Neuronal stem cell (in vitro differentiated cells): ENCODE measurements around the gene BCR.

Experiments used
- DNase-seq: peaks from one replicate; pipeline ENCODE4 v3.0.0-alpha.2; 2013; ENCODE audit warnings: low spot score
- H2AFZ ChIP-seq: one replicate; pipeline ENCODE4 v1.6.1; 2013; ENCODE audit warnings: mild to moderate bottlenecking, low read length, inconsistent platforms
- H2AK5ac ChIP-seq: 2 replicates; pipeline ENCODE4 v1.6.1; 2013; ENCODE audit warnings: low read depth, mild to moderate bottlenecking, inconsistent platforms, low read length, moderate library complexity, mixed read lengths
- H2BK120ac ChIP-seq: 2 replicates; pipeline ENCODE4 v1.6.1; 2013; ENCODE audit warnings: low read depth, mild to moderate bottlenecking, inconsistent platforms, low read length, moderate library complexity, mixed read lengths
- H2BK12ac ChIP-seq: one replicate; pipeline ENCODE4 v1.6.1; 2013; ENCODE audit warnings: low read length, inconsistent platforms
- H2BK15ac ChIP-seq: 2 replicates; pipeline ENCODE4 v1.6.1; 2013; ENCODE audit warnings: mild to moderate bottlenecking, low read length, inconsistent platforms, mixed read lengths
- H2BK5ac ChIP-seq: one replicate; pipeline ENCODE4 v1.6.1; 2013; ENCODE audit warnings: inconsistent platforms, mild to moderate bottlenecking, low read length, moderate library complexity
- H3K14ac ChIP-seq: one replicate; pipeline ENCODE4 v1.6.1; 2013; ENCODE audit warnings: low read length, inconsistent platforms
- H3K18ac ChIP-seq: 2 replicates; pipeline ENCODE4 v1.6.1; 2013; ENCODE audit warnings: low read length, inconsistent platforms
- H3K23ac ChIP-seq: 2 replicates; pipeline ENCODE4 v1.6.1; 2013; ENCODE audit warnings: low read depth, mild to moderate bottlenecking, mixed read lengths, low read length, inconsistent platforms; ENCODE audit not compliant: poor library complexity
- H3K27ac ChIP-seq: replicated peaks from 3 replicates; pipeline ENCODE4 v1.5.1; 2013; ENCODE audit warnings: low read length, inconsistent platforms
- H3K27me3 ChIP-seq, 3 experiments: 2 replicates each; pipeline ENCODE4 v1.6.1; 2013; ENCODE audit warnings: low read length in 3 of 3, mild to moderate bottlenecking in 2 of 3, inconsistent platforms in 1 of 3, low read depth in 1 of 3, mixed read lengths in 1 of 3, moderate library complexity in 1 of 3; ENCODE audit not compliant: control insufficient read depth in 3 of 3, insufficient read depth in 3 of 3
- H3K36me3 ChIP-seq, 2 donors: replicated peaks in 1 of 2; 2 replicates each; pipeline ENCODE4 v1.6.1; 2013; ENCODE audit warnings: low read length in 2 of 2; ENCODE audit not compliant: control insufficient read depth in 2 of 2, insufficient read depth in 2 of 2
- H3K4ac ChIP-seq: 2 replicates; pipeline ENCODE4 v1.6.1; 2013; ENCODE audit warnings: inconsistent platforms, mild to moderate bottlenecking, low read length, moderate library complexity
- H3K4me1 ChIP-seq, 2 donors: 1 replicate in 1 of 2; 2 replicates in 1 of 2; pipeline ENCODE4 v1.6.1; 2013; ENCODE audit warnings: low read length in 2 of 2, low read depth in 1 of 2; ENCODE audit not compliant: control insufficient read depth in 2 of 2, insufficient read depth in 1 of 2
- H3K4me2 ChIP-seq: one replicate; pipeline ENCODE4 v1.6.1; 2013; ENCODE audit warnings: mild to moderate bottlenecking, low read length, inconsistent platforms; ENCODE audit not compliant: insufficient read depth, poor library complexity, severe bottlenecking
- H3K4me3 ChIP-seq, 2 donors: 2 replicates each; pipeline ENCODE4 v1.5.1; 2013; ENCODE audit warnings: low read length in 2 of 2, mild to moderate bottlenecking in 2 of 2, inconsistent platforms in 1 of 2, moderate library complexity in 1 of 2
- H3K79me1 ChIP-seq: one replicate; pipeline ENCODE4 v1.6.1; 2013; ENCODE audit warnings: low read depth, mild to moderate bottlenecking, inconsistent platforms, low read length, moderate library complexity
- H3K9ac ChIP-seq: one replicate; pipeline ENCODE4 v1.6.1; 2013; ENCODE audit warnings: mild to moderate bottlenecking, low read depth, low read length, inconsistent platforms; ENCODE audit not compliant: poor library complexity
- H3K9me3 ChIP-seq, 2 donors: replicated peaks in 1 of 2; 2 replicates each; pipeline versions ENCODE3 to v1.6.1; 2013; ENCODE audit warnings: low read length in 2 of 2, mild to moderate bottlenecking in 2 of 2, inconsistent platforms in 1 of 2, low read depth in 1 of 2, mixed read lengths in 1 of 2, moderate library complexity in 1 of 2; ENCODE audit not compliant: control insufficient read depth in 2 of 2, insufficient read depth in 1 of 2
- H4K8ac ChIP-seq: one replicate; pipeline ENCODE4 v1.6.1; 2013; ENCODE audit warnings: low read depth, mild to moderate bottlenecking, inconsistent platforms, low read length, moderate library complexity
- H4K91ac ChIP-seq: one replicate; pipeline ENCODE4 v1.6.1; 2013; ENCODE audit warnings: low read length, low read depth, mild to moderate bottlenecking, inconsistent platforms; ENCODE audit not compliant: poor library complexity
- WGBS, 2 donors: extraction: QIAGEN DNeasy Blood & Tissue Kit; methylation state at CpG; one replicate each; pipeline ENCODE4 v1.1.7; 2013; ENCODE audit warnings: missing lambda C conversion rate in 2 of 2, mixed read lengths in 1 of 2; ENCODE audit not compliant: insufficient read length in 2 of 2, insufficient replicate concordance in 1 of 2; ENCODE audit errors: extremely low coverage in 2 of 2; 5-methylcytosine and 5-hydroxymethylcytosine counted together

The BCR gene

DNA sequence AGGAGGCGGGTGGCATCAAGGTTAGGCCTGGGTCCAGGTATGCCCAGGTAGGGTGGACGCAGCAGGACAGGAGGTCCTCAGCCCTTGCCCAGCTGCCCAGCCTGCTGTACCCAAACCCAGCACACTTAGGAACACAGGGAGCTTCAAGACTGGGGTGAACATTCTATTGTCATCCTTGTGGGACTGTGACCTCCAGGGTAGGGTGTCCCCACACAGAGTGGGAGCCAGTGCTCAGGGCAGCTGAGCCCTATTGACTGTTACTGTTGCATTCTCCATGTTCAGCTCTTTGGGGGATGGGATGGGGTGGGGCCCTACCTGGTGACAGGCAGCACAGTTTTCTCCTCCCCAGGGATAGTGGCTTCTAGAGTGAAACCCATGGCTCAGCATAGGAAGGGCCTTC is 106.0 kb downstream of the BCR start:
- Histone ChIP-seq H2BK12ac (no peak overlapping the region), H3K27ac (no peak overlapping the region), H2AFZ (no peak overlapping the region), H3K4me1 (peaks cover 3 to 7% of the 10 kb centered on the region in 2 donors), H3K79me1 (peaks cover 4% of the 10 kb centered on the region), H3K18ac (no peak overlapping the region), H3K14ac (no peak overlapping the region), H2AK5ac (no peak overlapping the region), H3K4me2 (no peak overlapping the region), H3K4ac (no peak overlapping the region), H3K23ac (peak overlapping the region; percentile 86), H3K27me3 (no peaks in the 10 kb centered on the region), H3K9ac (peak overlapping the region; percentile 12), H3K4me3 (no peak overlapping the region), H4K91ac (no peak overlapping the region), H2BK15ac (no peak overlapping the region), H3K9me3 (no peaks in the 10 kb centered on the region), H4K8ac (no peak overlapping the region), H2BK5ac (peak overlapping the region; percentile 76), H2BK120ac (no peak overlapping the region), H3K36me3 (peaks cover 42 to 90% of the 10 kb centered on the region in 2 donors)
- no CpG with 5 or more reads among the region's 2 CpGs for WGBS, 2 donors
- no peak for DNase-seq

DNA sequence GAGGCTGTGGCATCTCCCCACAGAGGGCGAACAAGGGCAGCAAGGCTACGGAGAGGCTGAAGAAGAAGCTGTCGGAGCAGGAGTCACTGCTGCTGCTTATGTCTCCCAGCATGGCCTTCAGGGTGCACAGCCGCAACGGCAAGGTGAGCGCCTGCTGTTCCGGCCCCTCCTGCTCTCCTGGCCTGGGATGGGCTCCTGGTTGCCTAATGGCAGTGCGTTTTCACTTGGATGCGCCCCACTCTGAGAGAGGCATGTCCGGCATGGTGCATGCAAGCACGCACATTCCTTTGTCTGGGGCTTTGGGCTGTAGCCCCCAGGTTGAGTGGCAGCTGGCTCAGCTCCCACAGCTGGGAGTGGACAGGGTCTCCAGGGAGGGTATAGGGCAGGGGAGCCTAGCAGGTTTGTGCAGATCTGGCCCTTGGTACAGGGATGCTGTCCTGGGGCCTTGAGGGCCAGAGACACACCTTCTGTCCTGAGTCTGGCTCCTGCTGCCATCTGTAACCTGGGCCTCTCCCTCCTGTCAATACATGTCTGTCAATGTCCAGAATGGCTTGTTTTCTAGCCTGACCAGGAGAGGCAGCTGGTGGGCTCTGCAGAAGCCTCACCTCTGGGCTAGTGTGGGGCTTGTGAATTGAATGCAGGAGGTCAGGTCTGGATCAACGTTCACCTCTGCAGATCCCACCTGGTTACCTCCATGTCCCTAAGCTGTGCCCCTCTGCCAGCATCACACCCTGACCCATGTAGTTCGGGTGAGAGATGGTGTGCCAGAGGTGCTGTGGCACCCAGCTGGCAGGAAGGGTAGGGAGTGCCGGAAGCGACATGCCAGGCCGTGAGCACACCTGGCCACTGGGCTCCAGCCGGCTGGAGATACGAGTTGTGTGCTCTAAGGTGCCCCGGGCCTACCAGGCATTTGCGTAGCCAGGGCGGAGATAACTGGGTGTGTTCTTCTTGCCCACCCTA is 107.1 kb downstream of the BCR start:
- peaks cover 0 to 3% of the 10 kb centered on the region in 2 donors for H3K4me1 ChIP-seq
- H3K4ac ChIP-seq, result no peak overlapping the region
- H3K4me3 ChIP-seq, result no peak overlapping the region
- H4K8ac ChIP-seq, result peak overlapping the region; percentile 77
- H3K23ac ChIP-seq, result peak overlapping the region; percentile 92
- H3K9me3 ChIP-seq, result no peaks in the 10 kb centered on the region
- H3K9ac ChIP-seq, result peak overlapping the region; percentile 36
- no peak overlapping the region for H2AK5ac ChIP-seq
- no peak overlapping the region for H2BK12ac ChIP-seq
- peaks cover 46 to 96% of the 10 kb centered on the region in 2 donors for H3K36me3 ChIP-seq
- H3K79me1 ChIP-seq, result peaks cover 4% of the 10 kb centered on the region
- H2BK5ac ChIP-seq, result peak overlapping the region; percentile 76
- no peak overlapping the region for H3K4me2 ChIP-seq
- H2BK15ac ChIP-seq, result no peak overlapping the region
- H3K18ac ChIP-seq, result no peak overlapping the region
- no peak for DNase-seq
- no CpG with 5 or more reads among the region's 21 CpGs for WGBS, 2 donors
- no peak overlapping the region for H3K14ac ChIP-seq
- H2AFZ ChIP-seq, result no peak overlapping the region
- H3K27ac ChIP-seq, result no peak overlapping the region
- H2BK120ac ChIP-seq, result no peak overlapping the region
- no peaks in the 10 kb centered on the region for H3K27me3 ChIP-seq
- peak overlapping the region; percentile 62 for H4K91ac ChIP-seq

DNA sequence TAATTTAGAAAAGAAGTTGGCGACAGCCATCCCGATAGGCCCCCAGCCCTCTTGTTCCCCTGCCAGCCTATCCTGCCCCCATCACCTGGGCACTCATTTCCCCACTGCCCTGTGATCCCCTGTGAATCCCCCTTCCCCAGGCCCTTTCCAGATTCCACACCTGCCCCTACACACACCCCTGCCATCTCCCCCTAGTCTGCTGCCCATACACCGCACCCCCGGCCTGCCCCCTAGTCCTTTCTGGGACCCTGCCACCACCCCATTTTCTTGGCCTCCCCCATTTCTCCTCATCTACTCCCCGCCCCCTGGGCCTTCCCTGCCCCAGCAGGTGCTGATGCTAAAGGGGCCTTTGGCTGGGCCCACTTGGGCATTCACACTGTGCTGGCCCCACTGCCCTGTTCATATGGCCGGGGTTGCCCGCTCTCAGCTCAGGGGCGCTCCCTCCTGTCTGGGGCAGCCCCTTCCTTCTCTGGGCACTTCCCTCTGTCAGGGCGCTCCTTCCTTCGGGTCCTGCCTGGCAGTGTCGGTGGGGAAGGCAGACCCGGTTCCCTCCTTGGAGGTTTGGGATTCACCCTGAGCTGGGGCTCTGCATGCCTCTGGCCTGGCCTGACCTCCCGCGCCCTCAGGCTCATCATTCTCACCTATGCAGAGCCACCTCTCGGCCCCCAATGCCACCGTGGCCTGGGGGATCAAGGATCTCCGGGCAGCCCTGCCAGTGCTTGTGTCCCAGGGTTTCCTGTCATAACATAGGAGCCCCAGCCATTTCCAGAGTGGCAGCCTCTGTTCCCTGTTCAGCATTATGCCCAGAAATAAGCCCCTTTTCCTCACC is 108.2 kb downstream of the BCR start:
- H2AFZ ChIP-seq, result no peak overlapping the region

DNA sequence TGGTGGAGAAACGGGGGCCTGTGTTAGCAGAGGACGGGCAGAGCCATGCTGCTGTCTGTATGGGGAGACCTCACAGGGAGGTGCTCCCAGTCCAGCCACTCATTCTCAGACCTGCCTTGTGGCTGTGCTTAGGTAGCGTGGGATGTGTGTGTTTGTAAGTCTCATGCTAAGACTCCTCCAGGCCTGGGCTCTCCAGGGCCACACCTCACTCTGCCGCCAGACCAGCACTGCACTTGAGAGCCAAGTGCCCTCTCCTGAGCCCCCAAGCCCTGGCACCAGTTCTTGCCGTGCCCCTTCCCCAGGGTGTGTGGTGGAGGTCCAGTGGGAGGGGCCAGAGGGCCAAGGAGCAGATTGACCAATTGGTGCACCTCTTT is 108.8 kb downstream of the BCR start:
- H2BK5ac ChIP-seq, result no peak overlapping the region
- no peak overlapping the region for H2BK15ac ChIP-seq
- no peak overlapping the region for H3K18ac ChIP-seq
- no peak overlapping the region for H3K4me2 ChIP-seq
- H3K23ac ChIP-seq, result peak overlapping the region; percentile 82
- H3K4me1 ChIP-seq, result peaks cover 0 to 3% of the 10 kb centered on the region in 2 donors
- no peak overlapping the region for H2BK12ac ChIP-seq
- H2BK120ac ChIP-seq, result no peak overlapping the region
- H4K91ac ChIP-seq, result no peak overlapping the region
- H3K4ac ChIP-seq, result no peak overlapping the region
- H4K8ac ChIP-seq, result no peak overlapping the region
- WGBS, 2 donors, result no CpG with 5 or more reads among the region's 5 CpGs
- H3K79me1 ChIP-seq, result peaks cover 4% of the 10 kb centered on the region
- no peak overlapping the region for H3K9ac ChIP-seq
- H2AK5ac ChIP-seq, result no peak overlapping the region
- no peak for DNase-seq
- H3K9me3 ChIP-seq, result no peaks in the 10 kb centered on the region
- no peak overlapping the region for H3K14ac ChIP-seq
- H3K4me3 ChIP-seq, result no peak overlapping the region
- H3K36me3 ChIP-seq, result peaks cover 43 to 96% of the 10 kb centered on the region in 2 donors
- H3K27ac ChIP-seq, result no peak overlapping the region
- no peak overlapping the region for H2AFZ ChIP-seq
- H3K27me3 ChIP-seq, result no peaks in the 10 kb centered on the region

More for the DNA sequence above, 108.2 kb downstream of the BCR start:
- DNase-seq, result no peak
- Histone ChIP-seq H3K27me3 (no peaks in the 10 kb centered on the region), H3K14ac (no peak overlapping the region), H3K4me3 (no peak overlapping the region), H3K27ac (no peak overlapping the region), H4K8ac (peak overlapping the region; percentile 10), H2BK120ac (no peak overlapping the region), H2BK15ac (no peak overlapping the region), H4K91ac (no peak overlapping the region), H2BK12ac (no peak overlapping the region), H3K9ac (no peak overlapping the region), H2BK5ac (no peak overlapping the region), H3K9me3 (no peaks in the 10 kb centered on the region), H2AK5ac (no peak overlapping the region), H3K4me1 (peaks cover 0 to 3% of the 10 kb centered on the region in 2 donors), H3K36me3 (peaks cover 46 to 96% of the 10 kb centered on the region in 2 donors), H3K18ac (peak overlapping the region; percentile 16), H3K79me1 (peaks cover 4% of the 10 kb centered on the region), H3K4ac (no peak overlapping the region), H3K4me2 (no peak overlapping the region), H3K23ac (peak overlapping the region; percentile 82)
- WGBS, 2 donors, result no CpG with 5 or more reads among the region's 17 CpGs
